Pancreas (tissue), 10 donors: ENCODE measurements around the gene FBXO34. TPM values are rescaled to one million over a fixed set of nuclear protein-coding genes. Genes with fewer than 3 reads are reported as not detected.

Experiments
- ATAC-seq, 4 donors: fragments of 200-7000 bp; cut with Tn5 transposase; one replicate each; pipeline versions ENCODE4 v1.8.0 to v1.9.1; 2020; ENCODE audit warnings: mild to moderate bottlenecking in 4 of 4, moderate library complexity in 4 of 4
- DNase-seq, 6 donors: peaks; one replicate each; pipeline ENCODE4 v3.0.0-alpha.2; 2020
- FAIRE-seq: peaks from 2 replicates; lab custom pipeline; 2012; peaks lifted over from hg19 to GRCh38; lab: Jason Lieb, UNC
- H3K27ac ChIP-seq, 4 donors: fragments of 200-600 bp; sonication (generic); 1 replicate in 3 of 4; 2 replicates in 1 of 4; pipeline versions ENCODE4 v1.5.0 to v1.8.0; 2020
- H3K27me3 ChIP-seq, 4 donors: fragments of 200-600 bp; one replicate each; pipeline ENCODE4 v1.8.0; 2021
- H3K36me3 ChIP-seq, 3 donors: fragments of 200-600 bp; sonication (generic) in 1 of 3; one replicate each; pipeline versions ENCODE4 v1.5.0 to v1.8.0; 2020 to 2021
- H3K4me1 ChIP-seq, 3 donors: fragments of 200-600 bp; one replicate each; pipeline ENCODE4 v1.8.0; 2021
- H3K4me3 ChIP-seq, 4 donors: fragments of 200-600 bp; sonication (generic) in 2 of 4; one replicate each; pipeline versions ENCODE4 v1.5.0 to v1.8.0; 2020 to 2021
- H3K9me3 ChIP-seq, 4 donors: fragments of 200-600 bp; one replicate each; pipeline ENCODE4 v1.8.0; 2021
- WGBS, 2 donors: extraction: QIAGEN DNeasy Blood & Tissue Kit; methylation state at CpG; one replicate each; pipeline ENCODE4 v1.1.7; 2013; 5-methylcytosine and 5-hydroxymethylcytosine counted together
- intact Hi-C, 3 donors: fragments of 100-400 bp; cut with DNase I; formaldehyde crosslinking; loops; one replicate each; pipeline versions ENCODE4 v1.11.1 to v1.14.2; 2022
- polyA plus RNA-seq, 2 donors: library from polyadenylated mRNA; stranded (reverse); fragments of 200-250 nt; gene quantifications; one replicate each; pipeline ENCODE4 v1.2.3, GENCODE V29; 2013
- total RNA-seq, 6 donors: library from RNA; stranded (reverse); fragmentation: NEBNext Ultra II Directional in 4 of 6; extraction: Animal tissue kit (Norgen Biotek cat#: 25700) in 4 of 6; gene quantifications; one replicate each; pipeline versions ENCODE4 v1.2.1 to v1.2.4, GENCODE V29; 2021 to 2023
- TF ChIP-seq, protein P1 (sequence below), 4 donors: fragments of 200-600 bp; sonication (generic) in 3 of 4; IDR thresholded peaks; one replicate each; pipeline versions ENCODE4 v1.5.0 to v1.8.0; 2021; ENCODE audit warnings: antibody characterized with exemption in 4 of 4
- donor health status: healthy with polysubstance abuse.
- donor health status: DM: no; HTN: no; CAD: no; lungs with moderate emphysema.
- donor health status: DM: no; HTN: no; CAD: no.
- donor health status: control.
- donor health status: control.
- donor health status: Bipolar disorder and iron deficiency.
- donor health status: DM: yes; HTN: yes; CAD: no.
- donor health status: DM: no; HTN: no; CAD: no.
- donor health status: DM: no; HTN: no; CAD: no.
- donor health status: DM: yes; HTN: yes; CAD: no.

The FBXO34 gene
- total and polyA plus RNA-seq, 8 donors, result 4.6 to 19.7 (median 9.4) TPM

DNA sequence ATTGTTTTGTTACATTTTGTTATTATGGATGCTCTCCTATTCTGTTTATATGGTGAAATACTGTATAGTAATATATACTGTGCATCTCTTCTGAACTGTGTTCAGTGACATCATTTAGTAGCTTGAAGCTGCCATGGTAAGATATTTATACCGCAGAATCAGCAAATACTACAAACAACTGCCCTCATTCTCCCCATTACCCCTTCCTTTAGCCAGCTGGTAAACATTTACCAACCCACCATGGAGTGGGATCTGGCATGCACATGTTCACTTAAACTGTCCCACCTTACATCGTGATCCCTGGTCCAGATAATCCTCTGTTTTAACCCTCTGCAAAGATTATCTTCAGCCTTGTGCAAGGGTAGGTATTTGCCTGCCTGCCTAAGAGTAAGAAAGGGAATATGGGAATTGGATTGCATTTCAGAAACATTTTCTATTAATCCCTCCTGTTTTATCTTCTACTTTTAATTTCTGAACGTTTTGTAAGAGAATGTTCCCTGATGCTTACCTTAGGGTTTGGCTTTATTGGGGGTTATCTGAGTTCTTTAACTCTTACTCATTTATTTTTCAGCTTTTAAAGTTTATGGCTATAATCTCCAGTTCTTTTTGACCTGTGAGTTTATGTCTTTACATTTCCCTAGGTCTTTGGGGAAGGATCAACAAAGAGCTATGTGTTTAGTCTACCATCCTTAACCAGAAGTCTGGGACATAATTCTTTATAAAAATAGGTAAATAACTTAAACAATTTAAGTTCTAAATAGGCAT lies 46.5 kb downstream of the FBXO34 start:
- Histone ChIP-seq H3K9me3 (peaks cover 0 to 2% (median 0%) of the 10 kb centered on the region in 4 donors), H3K27me3 (no peaks in the 10 kb centered on the region), H3K4me1 (peaks cover 0 to 7% (median 4%) of the 10 kb centered on the region in 3 donors), H3K27ac (no peak overlapping the region), H3K4me3 (no peak overlapping the region), H3K36me3 (peaks cover 0 to under 1% (median 0%) of the 10 kb centered on the region in 3 donors)
- DNase-seq (no peak), FAIRE-seq (no peak), ATAC-seq (no peak)
- intact Hi-C loops, result no loop called here
- 62 to 70% methylated on average over 3 of the region's 3 CpGs for WGBS, 2 donors
- TF ChIP-seq, protein P1, sequence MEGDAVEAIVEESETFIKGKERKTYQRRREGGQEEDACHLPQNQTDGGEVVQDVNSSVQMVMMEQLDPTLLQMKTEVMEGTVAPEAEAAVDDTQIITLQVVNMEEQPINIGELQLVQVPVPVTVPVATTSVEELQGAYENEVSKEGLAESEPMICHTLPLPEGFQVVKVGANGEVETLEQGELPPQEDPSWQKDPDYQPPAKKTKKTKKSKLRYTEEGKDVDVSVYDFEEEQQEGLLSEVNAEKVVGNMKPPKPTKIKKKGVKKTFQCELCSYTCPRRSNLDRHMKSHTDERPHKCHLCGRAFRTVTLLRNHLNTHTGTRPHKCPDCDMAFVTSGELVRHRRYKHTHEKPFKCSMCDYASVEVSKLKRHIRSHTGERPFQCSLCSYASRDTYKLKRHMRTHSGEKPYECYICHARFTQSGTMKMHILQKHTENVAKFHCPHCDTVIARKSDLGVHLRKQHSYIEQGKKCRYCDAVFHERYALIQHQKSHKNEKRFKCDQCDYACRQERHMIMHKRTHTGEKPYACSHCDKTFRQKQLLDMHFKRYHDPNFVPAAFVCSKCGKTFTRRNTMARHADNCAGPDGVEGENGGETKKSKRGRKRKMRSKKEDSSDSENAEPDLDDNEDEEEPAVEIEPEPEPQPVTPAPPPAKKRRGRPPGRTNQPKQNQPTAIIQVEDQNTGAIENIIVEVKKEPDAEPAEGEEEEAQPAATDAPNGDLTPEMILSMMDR (IDR thresholded peaks at IDR 0.05), result no peak

DNA sequence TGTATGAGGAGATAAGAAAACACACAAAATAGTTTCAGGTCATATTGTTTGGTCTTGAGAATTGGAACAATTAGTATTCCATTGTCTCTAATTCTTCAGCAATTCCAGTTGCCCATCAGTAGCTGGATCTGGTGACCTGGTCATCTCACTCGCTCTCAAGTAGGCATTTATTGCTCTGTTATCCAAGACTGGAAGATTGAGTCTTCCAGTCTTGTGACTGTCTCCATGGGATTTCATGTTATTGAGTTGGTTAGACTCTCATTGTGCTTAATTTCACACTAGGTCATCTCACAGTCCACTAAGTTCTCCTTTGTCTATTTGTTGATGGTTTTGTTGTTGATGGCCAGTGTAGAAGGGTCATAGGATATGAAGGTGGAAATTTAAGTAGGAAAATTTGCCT lies 47.5 kb downstream of the FBXO34 start:
- 97 to 100% methylated on average over 1 of the region's 1 CpG for WGBS, 2 donors
- FAIRE-seq, result no peak
- intact Hi-C loops, result no loop called here

DNA sequence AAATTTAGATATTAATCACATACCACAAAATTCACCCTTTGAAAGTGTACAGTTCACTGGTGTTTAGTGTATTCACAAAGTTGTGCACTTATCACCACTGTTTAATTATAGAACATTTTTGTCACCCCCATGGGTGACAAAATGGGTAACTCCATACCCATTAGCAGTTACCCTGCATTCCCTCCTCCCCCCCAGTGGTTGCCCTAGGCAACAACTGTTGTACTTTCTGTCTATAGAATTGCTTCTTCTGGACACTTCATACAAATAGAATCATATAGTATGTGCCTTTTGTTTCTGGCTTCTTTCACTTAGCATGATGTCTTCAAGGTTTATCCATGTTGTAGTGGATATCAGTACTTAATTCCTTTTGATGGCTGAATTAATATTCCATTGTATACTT lies 52.7 kb downstream of the FBXO34 start:
- no peak for FAIRE-seq
- Histone ChIP-seq H3K27me3 (no peaks in the 10 kb centered on the region), H3K4me3 (no peak overlapping the region), H3K9me3 (no peaks in the 10 kb centered on the region), H3K4me1 (no peaks in the 10 kb centered on the region), H3K36me3 (no peaks in the 10 kb centered on the region), H3K27ac (no peak overlapping the region)
- TF ChIP-seq, protein P1 (IDR thresholded peaks at IDR 0.05), result no peak
- intact Hi-C loops, result no loop called here
- ATAC-seq, result no peak
- no peak for DNase-seq

More for the DNA sequence above, 47.5 kb downstream of the FBXO34 start:
- Histone ChIP-seq H3K9me3 (no peaks in the 10 kb centered on the region), H3K36me3 (no peaks in the 10 kb centered on the region), H3K27me3 (no peaks in the 10 kb centered on the region), H3K27ac (no peak overlapping the region), H3K4me1 (peaks cover 0 to 7% (median 4%) of the 10 kb centered on the region in 3 donors), H3K4me3 (no peak overlapping the region)
- DNase-seq (no peak), ATAC-seq (no peak)
- TF ChIP-seq, protein P1 (IDR thresholded peaks at IDR 0.05), result no peak

DNA sequence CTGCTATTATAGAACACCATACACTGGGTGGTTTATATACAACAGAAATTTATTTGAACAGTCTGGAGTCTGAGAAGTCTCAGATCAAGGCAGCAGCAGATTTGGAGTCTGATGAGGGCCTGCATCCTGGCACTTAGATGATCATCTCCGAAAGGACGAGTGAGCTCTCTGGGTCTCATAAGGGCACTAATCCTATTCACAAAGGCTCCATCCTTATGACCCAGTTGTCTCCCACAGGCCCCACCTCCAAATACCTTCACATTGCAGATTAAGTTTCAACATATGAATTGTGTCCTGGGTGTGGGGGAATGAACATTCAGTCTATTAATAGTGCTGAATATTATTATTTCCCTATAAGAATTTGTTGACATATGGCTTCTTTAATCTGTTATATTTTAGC lies 53.6 kb downstream of the FBXO34 start:
- ATAC-seq (no peak), FAIRE-seq (no peak), DNase-seq (no peak)
- intact Hi-C loops, result no loop called here
- no peaks in the 10 kb centered on the region for H3K27me3 ChIP-seq
- H3K9me3 ChIP-seq, result no peaks in the 10 kb centered on the region
- no peak overlapping the region for H3K4me3 ChIP-seq
- H3K36me3 ChIP-seq, result no peaks in the 10 kb centered on the region
- no peaks in the 10 kb centered on the region for H3K4me1 ChIP-seq
- TF ChIP-seq, protein P1 (IDR thresholded peaks at IDR 0.05), result no peak
- H3K27ac ChIP-seq, result no peak overlapping the region
- 93 to 98% methylated on average over 2 of the region's 2 CpGs for WGBS, 2 donors

DNA sequence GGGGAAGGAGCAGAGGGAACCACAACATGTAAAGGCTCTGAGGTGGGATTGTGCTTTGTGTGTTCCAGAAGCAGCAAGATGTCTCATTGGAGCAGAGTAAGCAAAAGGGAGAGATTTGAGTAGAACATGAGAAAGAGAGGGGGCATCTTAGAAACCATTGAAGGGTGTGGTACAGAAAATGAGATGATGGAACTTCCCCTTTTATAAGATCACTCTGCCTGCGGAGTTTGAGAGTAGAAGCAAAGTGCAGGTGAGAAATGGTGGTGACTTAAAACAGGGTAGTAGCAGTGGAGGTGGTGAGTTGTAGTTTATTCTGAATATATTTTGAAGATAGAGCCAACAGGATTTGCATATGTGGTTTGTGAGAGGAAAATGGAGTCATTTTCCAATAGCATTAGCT lies 56.0 kb downstream of the FBXO34 start:
- Histone ChIP-seq H3K27ac (no peak overlapping the region), H3K27me3 (no peaks in the 10 kb centered on the region), H3K9me3 (no peaks in the 10 kb centered on the region), H3K4me3 (no peak overlapping the region), H3K4me1 (peaks cover 0 to under 1% (median under 1%) of the 10 kb centered on the region in 3 donors), H3K36me3 (no peaks in the 10 kb centered on the region)
- DNase-seq (no peak), ATAC-seq (no peak), FAIRE-seq (no peak)
- intact Hi-C loops, result no loop called here
- WGBS, 2 donors, result 93 to 100% methylated on average over 1 of the region's 1 CpG
- TF ChIP-seq, protein P1 (IDR thresholded peaks at IDR 0.05), result no peak
